Ovary (tissue), 3 donors: ENCODE measurements around the gene CYTH2.

Source experiments
- CTCF ChIP-seq, 3 donors: fragments of 450-650 bp in 2 of 3; fragments of 200-600 bp in 1 of 3; IDR thresholded peaks; one replicate each; pipeline versions ENCODE4 v1.5.1 to v1.8.0; 2016 to 2022; ENCODE audit warnings: antibody characterized with exemption in 3 of 3, mild to moderate bottlenecking in 1 of 3
- POLR2A ChIP-seq: fragments of 450-650 bp; IDR thresholded peaks from one replicate; pipeline ENCODE4 v1.6.1; 2017; ENCODE audit warnings: antibody characterized with exemption, mild to moderate bottlenecking, moderate library complexity
- donor health status: DM: no; HTN: no; CAD: no.

- TF ChIP-seq POLR2A = no peak
- TF ChIP-seq CTCF (IDR thresholded peaks at IDR 0.05) = no peak
Measured at GRCh38 chr19:48507911-48508439, 38.8 kb downstream of the CYTH2 start.
